Measurements from ENCODE around the gene TREML2.

DNA sequence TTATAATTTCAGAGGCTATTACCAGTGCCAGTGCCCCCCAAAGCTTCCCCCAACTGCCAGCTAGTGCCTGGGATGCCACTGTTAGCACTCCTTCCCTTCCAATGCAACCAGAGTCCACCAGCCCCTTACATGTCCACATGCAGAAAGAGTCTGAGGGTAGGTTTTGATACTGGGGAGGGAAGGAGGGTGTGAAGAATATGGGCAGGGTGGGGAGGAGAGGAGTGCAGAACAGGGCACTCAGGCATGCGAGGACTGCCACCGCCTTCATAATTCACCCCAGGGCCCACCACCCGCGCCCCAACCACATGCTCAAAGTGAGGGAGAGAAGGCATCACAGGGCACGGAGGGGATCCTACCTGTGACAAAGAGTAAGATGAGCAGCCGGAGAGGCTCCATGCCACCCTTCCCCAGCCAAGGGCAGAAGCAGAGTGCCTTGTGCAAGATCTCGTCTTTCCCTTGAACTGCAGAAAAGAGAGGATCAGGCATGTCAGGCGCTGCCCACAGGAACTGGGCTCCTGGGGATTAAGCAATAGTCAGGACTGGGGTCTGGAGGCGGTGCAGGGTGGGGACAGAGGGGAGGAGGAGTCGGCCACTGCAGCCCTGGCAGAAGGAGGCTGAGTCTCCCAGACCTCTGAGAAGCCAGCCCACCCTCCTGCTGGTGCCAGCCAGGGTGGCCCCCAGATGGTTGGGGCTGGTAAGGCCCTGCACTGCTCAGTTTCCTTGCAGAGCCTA lies 38.1 kb downstream of the TREML2 start, which contains the start of gene TREM2:
- TF ChIP-seq, protein P1, sequence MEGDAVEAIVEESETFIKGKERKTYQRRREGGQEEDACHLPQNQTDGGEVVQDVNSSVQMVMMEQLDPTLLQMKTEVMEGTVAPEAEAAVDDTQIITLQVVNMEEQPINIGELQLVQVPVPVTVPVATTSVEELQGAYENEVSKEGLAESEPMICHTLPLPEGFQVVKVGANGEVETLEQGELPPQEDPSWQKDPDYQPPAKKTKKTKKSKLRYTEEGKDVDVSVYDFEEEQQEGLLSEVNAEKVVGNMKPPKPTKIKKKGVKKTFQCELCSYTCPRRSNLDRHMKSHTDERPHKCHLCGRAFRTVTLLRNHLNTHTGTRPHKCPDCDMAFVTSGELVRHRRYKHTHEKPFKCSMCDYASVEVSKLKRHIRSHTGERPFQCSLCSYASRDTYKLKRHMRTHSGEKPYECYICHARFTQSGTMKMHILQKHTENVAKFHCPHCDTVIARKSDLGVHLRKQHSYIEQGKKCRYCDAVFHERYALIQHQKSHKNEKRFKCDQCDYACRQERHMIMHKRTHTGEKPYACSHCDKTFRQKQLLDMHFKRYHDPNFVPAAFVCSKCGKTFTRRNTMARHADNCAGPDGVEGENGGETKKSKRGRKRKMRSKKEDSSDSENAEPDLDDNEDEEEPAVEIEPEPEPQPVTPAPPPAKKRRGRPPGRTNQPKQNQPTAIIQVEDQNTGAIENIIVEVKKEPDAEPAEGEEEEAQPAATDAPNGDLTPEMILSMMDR (IDR thresholded peaks at IDR 0.05) = no peak
- TF ChIP-seq POLR2A (IDR thresholded peaks at IDR 0.05) = no peak
